Cortex of kidney (tissue), 1 donor: Measurements from ENCODE around the gene HMG20A.

Experiments
- DNase-seq: peaks from one replicate; lab custom pipeline; 2025; lab: John Stamatoyannopoulos, UW

HMG20A gene

DNA sequence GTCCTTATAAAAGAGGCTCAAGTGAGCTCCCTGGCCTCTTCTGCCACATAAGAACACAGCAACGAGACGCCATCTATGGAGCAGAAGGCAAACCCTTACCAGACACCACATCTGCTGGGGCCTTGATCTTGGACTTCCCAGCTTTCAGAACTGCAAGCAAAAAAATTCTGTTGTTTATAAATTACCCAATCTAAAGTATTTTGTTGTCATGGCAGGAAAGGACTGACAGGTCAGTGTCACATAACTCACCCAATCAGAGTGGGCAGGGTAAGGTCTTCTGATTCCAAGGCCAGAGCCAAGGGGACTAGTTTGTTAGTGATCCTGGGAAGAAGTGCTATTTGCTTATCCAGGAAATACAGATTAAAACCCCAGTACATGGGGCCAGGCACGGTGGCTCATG lies 98.9 kb downstream of the HMG20A start:
- no peak for DNase-seq

DNA sequence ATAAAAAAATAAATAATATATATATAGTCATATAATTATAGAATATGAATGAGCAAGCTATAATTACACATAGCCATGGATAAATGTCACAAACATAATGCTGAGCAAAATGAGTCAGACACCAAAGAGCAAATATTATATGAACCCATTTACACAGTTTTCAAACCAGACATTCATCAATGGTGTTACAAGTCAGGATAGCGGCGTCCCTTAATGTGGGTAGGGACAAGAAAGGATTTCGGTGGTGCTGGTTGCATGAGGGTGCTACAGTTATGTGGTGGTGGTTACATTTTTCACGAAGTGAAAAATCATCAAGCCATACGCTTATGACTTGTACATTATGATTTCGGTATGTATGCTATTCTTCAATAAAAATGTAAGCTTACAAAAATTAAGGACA lies 100.5 kb downstream of the HMG20A start:
- no peak for DNase-seq

DNA sequence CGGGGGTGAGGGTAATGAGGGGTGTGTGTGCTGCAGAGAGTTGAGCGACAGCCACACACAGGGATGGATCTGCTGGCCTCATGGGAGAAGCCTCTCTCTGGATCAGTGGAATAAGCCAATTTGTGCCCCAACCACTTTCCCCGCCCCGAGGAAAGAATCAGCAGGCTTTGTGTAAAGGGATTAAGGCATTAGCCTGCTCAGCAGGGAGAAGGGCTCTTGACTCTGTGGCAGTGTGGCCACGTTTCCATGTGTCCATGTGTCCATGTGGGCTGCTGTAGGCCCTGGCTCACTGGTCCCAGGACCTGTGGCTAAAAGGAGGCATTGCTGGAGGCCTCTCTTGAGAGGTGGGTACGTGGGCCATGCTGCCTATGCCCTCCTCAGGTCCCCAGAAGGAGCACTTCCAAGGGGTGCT lies 104.7 kb downstream of the HMG20A start:
- DNase-seq: no peak

DNA sequence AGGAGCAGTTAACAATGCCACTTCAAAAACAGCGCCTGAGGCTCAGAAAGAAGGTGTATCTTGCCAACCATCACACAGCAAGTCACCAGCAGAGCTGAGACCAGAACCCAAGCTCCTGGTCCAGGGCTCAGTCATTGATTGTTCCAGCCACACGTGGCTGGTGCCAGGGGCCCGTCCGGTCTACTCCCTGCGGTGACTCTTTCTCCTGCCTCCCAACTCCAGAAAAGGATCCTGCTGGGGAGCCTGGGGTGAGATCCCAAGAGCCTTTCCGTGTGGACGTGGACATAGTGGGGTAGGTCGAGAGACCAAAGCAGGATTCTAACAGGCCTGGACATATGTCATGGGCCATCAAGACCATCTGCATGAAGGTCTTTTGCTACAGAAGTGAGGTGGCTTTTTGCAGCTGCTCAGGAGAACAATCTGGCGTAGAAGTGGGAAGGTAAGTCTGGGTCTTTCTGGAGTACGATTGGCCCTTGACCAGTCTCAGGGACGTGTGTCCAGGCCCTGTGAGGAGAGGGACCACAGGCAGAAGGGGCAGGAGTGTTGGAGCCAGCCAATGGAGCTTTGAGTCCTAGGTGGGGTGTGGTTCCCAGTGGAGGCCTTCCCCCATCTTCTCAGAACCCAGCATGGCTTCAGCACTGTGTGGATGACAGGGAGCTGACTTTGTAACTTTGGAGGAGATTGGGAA lies 105.4 kb downstream of the HMG20A start:
- no peak for DNase-seq

DNA sequence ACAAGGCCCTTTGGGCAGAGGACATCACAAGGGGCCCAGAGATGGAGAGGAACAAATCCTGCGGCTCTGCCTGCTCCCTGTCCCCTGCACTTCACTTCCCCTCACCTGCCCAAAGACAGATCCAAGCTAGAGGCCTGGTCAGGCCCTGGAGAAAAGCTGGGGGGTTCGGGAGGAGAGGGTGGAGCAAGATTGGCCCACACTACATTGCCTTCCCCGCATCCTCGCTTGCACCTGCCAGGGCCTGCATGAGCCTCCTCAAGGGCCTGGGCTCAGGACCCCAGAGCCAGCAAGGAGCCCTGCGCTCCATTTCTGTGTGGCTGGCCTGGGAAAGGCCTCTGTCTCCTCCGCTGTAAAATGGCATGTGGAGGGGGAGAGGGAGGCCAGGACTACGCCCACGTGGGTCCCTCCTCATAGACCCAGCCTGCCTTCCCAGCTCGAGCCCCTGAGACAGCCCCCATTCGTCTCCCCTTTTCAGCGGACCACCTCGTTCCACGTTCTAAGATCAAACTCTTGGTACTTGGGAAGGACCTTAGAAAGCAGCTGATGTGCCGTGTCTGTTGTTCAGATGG lies 106.0 kb downstream of the HMG20A start:
- DNase-seq: no peak

DNA sequence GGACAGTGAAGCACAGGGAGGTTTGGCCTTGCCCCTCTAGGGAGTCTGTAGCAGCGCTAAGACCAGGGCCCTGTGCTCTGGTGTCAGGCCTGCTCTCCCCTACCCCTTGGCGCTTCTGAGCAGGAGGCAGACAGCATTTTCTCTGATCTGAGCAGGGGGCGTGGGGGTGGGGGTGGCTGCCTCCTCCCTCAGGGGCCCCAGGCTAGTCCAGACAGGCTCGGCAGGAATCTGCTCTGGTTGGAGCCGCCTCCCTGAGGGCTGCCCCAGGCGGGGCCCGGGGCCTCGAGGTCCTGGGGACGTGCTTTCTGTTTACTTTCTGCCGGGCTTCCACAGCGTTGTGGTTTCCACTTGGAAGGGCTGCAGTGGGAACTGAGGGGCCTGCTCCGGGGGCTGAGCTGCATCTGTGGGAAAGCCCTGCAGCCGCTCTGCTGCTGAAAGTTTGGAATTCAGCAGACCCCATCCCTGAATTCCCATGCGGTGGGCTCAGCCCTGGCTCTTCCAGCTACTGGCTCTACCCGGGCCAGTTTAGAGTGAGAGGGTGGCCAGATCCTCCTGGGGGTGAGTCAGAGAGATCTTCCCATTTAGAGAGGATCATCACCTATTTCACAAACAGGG lies 106.6 kb downstream of the HMG20A start:
- DNase-seq: no peak

DNA sequence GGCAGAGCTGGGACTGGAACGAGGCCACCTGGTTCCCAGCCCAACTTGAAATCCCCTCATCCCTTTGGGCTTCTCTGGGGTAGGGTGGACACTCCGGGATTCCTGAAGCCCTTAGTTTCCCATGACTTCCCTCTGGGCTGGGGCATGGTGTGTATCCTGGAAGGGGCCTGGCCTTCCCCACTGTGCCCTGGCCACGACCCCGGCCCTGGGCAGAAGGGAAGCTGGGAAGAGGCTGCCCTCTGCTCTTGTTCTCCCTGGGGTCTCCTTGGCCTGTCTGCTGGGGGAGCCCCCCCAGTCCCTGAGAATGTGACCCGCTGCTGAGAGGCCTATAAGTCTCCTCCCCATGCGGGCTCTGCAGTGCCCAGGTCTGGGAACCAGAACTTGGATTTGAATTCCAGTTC lies 107.1 kb downstream of the HMG20A start:
- DNase-seq: no peak

DNA sequence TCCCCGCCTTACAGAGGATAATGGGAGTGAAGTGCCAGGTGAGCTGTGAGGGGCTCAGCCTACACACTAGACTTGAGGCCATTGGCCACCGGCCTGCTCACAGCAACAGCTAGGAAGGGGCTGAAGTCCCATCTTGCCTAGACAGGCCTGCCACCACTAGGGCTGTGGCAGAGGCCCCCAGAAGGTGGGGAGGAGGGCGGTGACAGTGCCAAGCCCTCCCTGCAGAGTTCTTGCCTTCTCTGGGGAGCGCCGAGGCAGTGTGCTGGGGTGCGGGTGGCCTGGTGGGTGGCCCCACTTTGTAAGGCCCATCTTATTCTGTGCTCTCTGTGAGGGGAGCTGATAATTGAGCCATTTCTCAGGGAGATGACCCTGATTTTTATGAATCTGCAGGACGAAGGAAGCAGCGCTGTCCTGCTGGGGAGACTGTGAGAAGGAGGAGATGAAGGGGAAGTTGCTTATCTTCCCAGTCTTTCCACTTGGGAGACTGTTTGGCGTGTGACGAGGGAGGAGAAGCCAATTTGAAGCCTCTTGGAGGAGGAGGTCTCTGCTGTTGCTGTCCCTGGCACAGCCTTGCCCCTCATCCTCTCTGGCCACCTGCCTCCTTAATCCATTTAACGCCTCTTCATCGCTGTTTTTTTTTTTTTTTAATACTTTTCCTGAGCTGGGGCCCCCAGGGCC lies 107.7 kb downstream of the HMG20A start:
- DNase-seq: no peak

DNA sequence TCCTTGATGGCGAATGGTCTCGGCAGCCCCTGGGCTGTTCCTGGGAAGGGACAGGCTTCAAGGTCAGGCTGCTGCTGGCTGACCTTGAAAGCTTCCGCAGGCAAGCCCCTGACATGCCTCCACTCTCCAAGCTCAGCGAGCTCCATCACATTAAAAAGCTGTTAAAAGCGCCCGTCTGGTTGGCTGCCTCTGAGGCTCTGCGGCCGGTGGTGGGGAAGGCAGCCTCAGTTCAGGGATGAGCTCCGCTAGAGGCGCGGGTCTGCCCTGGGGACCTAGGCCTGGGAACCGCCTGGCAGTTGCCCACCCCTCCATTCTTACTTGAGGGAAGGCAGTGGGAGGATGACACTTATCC lies 108.3 kb downstream of the HMG20A start:
- DNase-seq: no peak

DNA sequence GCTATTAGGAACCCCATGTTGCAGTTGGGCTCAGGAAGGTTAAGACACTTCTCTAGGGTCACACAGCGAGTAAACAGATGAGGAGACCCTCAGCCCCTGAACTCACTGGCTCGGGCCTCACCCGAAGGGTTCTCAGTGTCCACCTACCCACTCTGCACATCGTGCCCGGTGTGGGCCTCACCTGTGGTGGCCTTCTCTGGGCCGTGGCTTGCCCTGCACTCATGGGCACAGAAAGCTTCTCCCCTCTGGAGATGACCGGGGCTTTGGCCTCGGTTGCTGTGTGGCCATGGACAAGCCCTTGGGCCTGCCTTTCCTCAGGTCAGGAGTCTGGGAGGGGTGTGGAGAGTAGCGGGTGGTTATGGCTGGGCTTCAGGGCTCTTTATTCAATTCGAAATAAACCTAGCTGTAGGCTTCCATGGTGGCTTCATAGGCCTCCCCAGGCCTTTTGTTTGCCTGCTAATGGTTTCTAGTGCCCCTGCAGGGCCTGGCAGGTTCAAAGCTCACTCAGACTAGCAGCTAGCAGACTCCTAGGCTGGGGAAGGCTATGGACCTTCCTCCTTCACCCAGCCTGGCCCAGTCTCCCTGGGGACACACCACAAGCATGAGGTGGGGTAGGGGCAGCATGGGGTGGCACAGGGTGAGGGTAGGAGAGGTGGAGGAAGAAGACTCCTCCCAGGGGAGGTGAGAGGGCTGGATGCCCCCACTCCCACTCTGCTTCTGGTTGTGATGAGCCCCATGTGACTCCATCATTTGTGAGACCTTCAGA lies 108.9 kb downstream of the HMG20A start:
- DNase-seq: no peak

DNA sequence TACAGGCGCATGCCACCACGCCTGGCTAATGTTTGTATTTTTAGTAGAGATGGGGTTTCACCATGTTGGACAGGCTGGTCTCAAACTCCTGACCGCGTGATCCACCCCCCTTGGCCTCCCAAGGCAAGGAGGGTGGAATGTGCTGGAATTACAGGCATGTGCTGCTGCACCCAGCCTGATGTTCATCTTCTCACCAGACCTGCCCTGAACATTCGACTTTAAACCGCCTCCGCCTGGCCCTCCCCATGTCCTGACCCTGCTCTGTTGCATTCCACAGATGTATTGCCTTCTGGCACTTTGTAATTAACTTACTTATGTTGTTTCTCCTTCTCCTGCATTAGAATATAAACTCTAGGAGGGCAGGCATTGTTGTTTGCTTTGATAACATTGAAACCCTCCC lies 109.9 kb downstream of the HMG20A start:
- DNase-seq: no peak

DNA sequence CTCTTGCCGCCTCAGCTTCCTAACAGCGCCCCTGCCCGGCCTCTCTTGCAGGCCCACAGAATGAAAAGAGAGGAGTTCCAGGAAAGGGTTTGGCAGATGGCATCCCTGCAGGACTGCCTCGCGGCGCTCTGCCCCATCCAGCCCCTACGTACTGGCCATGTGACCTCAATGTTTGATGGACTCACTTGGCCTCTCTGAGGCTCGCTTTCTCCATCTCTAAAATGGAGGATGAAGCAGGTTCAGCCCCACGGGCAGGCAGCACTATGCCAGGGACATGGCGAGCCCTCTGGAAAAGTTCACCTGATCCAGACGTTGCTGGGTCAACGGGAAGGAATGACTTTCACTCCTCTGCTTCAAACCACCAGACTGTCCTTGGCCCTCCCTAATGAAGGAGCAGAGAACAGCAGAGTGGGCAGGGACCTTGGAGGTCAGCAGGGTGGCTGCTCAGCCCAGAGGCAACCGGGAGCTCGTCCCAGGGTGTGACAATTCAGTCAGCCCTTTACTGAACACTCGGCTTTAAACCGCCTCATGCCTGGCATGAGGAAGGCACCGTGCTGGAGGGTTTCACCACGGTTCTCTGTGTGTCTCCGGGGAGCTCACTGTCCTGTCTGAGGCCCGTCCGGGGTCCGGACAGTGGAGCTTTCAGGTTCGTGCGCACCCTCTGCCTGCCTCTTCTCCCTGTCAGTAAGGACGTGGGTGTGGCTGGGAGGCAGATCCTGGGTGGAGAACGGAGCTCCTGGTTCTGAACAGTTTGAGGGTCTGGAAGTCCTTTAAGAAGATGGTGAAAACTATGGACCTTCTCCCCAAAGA lies 110.7 kb downstream of the HMG20A start:
- DNase-seq: no peak

DNA sequence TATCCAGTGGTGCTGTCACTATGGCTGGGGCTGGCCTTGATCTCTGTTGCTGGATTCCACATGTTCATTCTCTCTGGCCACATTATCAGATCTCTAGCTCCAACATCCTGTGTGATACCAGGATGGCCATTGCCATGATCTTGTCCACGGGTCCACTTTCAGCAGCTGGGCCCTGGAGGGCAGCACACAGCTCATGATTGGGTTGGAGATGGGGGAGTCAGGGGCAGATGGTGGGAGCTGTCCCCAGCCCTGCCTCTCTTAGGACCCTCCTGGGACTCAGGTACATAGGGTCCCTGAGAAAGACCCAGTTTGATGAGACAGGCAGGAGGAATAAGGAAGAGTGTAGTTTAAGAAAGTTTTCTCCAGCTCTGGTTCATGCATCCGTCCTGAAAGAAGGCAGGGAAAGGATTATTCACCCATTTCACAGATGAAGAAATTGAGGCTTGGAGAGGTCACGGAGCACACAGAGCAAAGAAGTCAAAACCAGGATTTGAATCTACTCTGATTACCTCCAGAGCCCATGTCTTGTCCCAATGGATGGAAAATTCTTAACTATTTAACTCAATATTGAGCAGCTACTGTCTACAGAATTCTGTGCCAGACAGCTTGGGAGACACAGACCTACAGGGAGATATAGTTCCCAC lies 111.5 kb downstream of the HMG20A start:
- no peak for DNase-seq

DNA sequence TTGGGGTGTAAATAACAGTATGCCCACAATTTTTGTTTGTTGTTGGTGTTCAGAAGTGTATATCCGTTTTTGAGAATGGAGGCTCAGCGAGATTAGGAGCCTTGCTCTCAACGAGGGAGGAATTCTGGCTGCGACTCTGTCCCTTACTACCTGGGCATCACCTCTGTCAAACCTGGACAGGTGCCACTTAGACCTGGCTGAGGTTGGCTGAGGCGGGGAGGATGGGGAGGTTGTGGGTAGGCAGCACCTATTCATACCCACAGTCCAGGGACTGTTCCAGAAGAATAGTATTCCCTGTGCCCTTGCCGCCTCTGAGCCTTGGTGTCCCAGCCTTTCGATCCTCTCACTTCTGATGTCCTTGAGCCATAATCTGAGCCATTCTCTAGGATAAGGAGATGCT lies 112.2 kb downstream of the HMG20A start:
- no peak for DNase-seq

DNA sequence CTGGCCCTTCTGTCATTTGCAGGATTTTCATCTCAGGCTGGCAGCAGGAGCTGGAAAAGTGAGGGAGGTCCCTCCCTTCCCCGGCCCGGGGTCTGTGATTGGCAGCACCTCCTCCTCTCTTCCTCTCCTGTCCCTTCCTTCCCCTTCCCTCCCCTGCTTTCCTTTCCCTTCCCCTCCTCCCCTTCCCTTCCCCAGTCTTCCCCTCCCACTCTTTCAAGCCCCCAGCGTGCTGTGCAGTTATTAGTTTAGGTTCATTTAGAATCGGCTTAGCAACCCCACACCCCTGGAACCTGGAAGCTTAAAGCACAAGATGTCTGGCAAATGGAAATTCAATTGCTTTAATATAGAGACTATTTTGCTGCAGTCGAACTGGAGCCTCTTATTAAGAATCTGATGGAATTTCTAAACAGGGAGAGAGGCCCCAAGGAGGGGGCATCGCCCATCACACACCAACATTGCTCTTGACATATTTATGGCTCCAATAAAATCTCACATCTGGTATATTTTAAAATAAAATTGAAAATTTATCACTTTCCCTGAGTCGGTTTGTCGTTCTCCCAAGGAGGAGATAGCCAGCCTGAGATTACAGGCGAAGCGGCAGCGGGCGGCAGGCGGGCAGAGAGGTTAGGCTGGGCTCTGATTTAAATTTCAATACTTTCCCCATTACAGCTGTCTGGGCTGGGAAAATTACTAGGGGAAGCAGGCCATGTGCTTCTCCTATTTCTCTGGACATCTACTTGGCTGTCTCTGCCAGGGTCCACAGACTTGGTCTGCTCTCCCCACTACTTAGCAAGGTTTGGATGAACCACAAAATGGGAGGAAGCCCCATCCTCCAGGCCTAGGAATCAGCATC lies 113.1 kb downstream of the HMG20A start:
- DNase-seq: no peak
